A673 (cell line): ENCODE results near the gene MKRN1. TPM values are rescaled to one million over a fixed set of nuclear protein-coding genes. Genes with fewer than 3 reads are reported as not detected.

Source experiments
- BruUV-seq: library from RNA; stranded (reverse); fragments of 400-500 nt; replicated peaks from 2 replicates; lab custom pipeline; 2021; lab: Mats Ljungman, UMichigan
- CTCF ChIA-PET: fragments of 300-600 bp; sonication (Branson Sonifier 250); formaldehyde crosslinking; loops from one replicate; lab custom pipeline; 2022; ENCODE audit warnings: antibody characterized with exemption; lab: Charles Lee
- POLR2A ChIA-PET: fragments of 300-600 bp; sonication (Branson Sonifier 250); formaldehyde crosslinking; loops from one replicate; lab custom pipeline; 2022; ENCODE audit warnings: antibody characterized with exemption; ENCODE audit not compliant: low non-redundant PET; lab: Charles Lee
- DNase-seq: peaks from one replicate; pipeline ENCODE4 v3.0.0-alpha.2; 2015; ENCODE audit warnings: low spot score
- H3K27ac ChIP-seq: fragments of 200-600 bp; sonication (generic); 2 replicates; pipeline ENCODE4 v1.5.1; 2016; ENCODE audit warnings: mixed run types, low read depth, mild to moderate bottlenecking, mixed read lengths, antibody characterized with exemption, low read length; ENCODE audit not compliant: poor library complexity, severe bottlenecking
- H3K27me3 ChIP-seq: fragments of 200-600 bp; sonication (generic); replicated peaks from 2 replicates; pipeline ENCODE4 v1.6.1; 2017; ENCODE audit warnings: mixed run types, low read depth, mild to moderate bottlenecking, mixed read lengths, antibody characterized with exemption, low read length; ENCODE audit not compliant: insufficient read depth, poor library complexity
- H3K36me3 ChIP-seq: fragments of 200-600 bp; sonication (generic); 2 replicates; pipeline ENCODE4 v1.6.1; 2016; ENCODE audit warnings: mixed run types, mild to moderate bottlenecking, mixed read lengths, antibody characterized with exemption, low read length; ENCODE audit not compliant: insufficient read depth, poor library complexity, severe bottlenecking
- H3K4me1 ChIP-seq: fragments of 200-600 bp; sonication (generic); 2 replicates; pipeline ENCODE4 v1.6.1; 2017; ENCODE audit warnings: mixed run types, mild to moderate bottlenecking, mixed read lengths, antibody characterized with exemption, low read length; ENCODE audit not compliant: insufficient read depth, poor library complexity, severe bottlenecking
- H3K4me3 ChIP-seq: fragments of 200-600 bp; sonication (generic); 2 replicates; pipeline ENCODE4 v1.5.1; 2016; ENCODE audit warnings: low read depth, mixed run types, mild to moderate bottlenecking, mixed read lengths, low read length; ENCODE audit not compliant: poor library complexity, severe bottlenecking
- H3K9me3 ChIP-seq: fragments of 200-600 bp; sonication (generic); 2 replicates; pipeline ENCODE4 v1.6.1; 2016; ENCODE audit warnings: mixed run types, low read depth, mild to moderate bottlenecking, mixed read lengths, antibody characterized with exemption, low read length; ENCODE audit not compliant: poor library complexity, severe bottlenecking
- CTCF ChIP-seq: fragments of 300-800, 200-600 bp; sonication (generic); conservative IDR thresholded peaks from 2 replicates; pipeline ENCODE4 v1.5.1; 2017; ENCODE audit warnings: low read depth, mild to moderate bottlenecking, antibody characterized with exemption, low read length, moderate library complexity, mixed read lengths
- EZH2 ChIP-seq: fragments of 200-600 bp; sonication (generic); IDR thresholded peaks from 2 replicates; pipeline ENCODE4 v1.6.1; 2017; ENCODE audit warnings: borderline replicate concordance, low read depth, mild to moderate bottlenecking, mixed read lengths, antibody characterized with exemption, low read length; ENCODE audit not compliant: poor library complexity, severe bottlenecking
- intact Hi-C: fragments of 100-400 bp; cut with micrococcal nuclease; formaldehyde crosslinking; loops from one replicate; pipeline ENCODE4 v1.10.0; 2022; ENCODE audit not compliant: unreplicated experiment
- total RNA-seq: library from RNA; stranded (reverse); gene quantifications from 2 replicates; pipeline ENCODE4 v1.2.3, GENCODE V29; 2021

Gene MKRN1
- total RNA-seq, 1 experiment from 2014 or later, result 51.1 TPM

GRCh38 chr7:140451716-140452115 is 27.6 kb downstream of the MKRN1 start:
- Histone ChIP-seq H3K27ac (no peak overlapping the region), H3K27me3 (no peaks in the 10 kb centered on the region), H3K4me3 (no peak overlapping the region), H3K36me3 (peaks cover 8% of the 10 kb centered on the region), H3K4me1 (no peaks in the 10 kb centered on the region), H3K9me3 (no peaks in the 10 kb centered on the region)
- DNase-seq, result no peak
- ChIA-PET POLR2A (no interaction called here), CTCF (no interaction called here)
- TF ChIP-seq CTCF (no peak), EZH2 (no peak)
- intact Hi-C loops, result no loop called here
- no TSS peak for BruUV-seq

- no peaks in the 10 kb centered on the region for H3K4me1 ChIP-seq
- no peaks in the 10 kb centered on the region for H3K36me3 ChIP-seq
- no peak overlapping the region for H3K27ac ChIP-seq
- ChIA-PET CTCF (interaction anchor here (0.6 kb wide), 1 partner anchor 29 kb away, joined by 3 read pairs; no protein-coding TSS in a partner anchor), POLR2A (no interaction called here)
- H3K9me3 ChIP-seq, result no peaks in the 10 kb centered on the region
- no peak for DNase-seq
- no peaks in the 10 kb centered on the region for H3K27me3 ChIP-seq
- BruUV-seq, result no TSS peak
- no peak overlapping the region for H3K4me3 ChIP-seq
- TF ChIP-seq CTCF, result no peak
- no peak for TF ChIP-seq EZH2
- intact Hi-C loops, result no loop called here
These were observed 30.4 kb downstream of the MKRN1 start for GRCh38 chr7:140448781-140449480.

- ChIA-PET POLR2A (no interaction called here), CTCF (no interaction called here)
- intact Hi-C loops, result no loop called here
- no peaks in the 10 kb centered on the region for H3K4me1 ChIP-seq
- no peaks in the 10 kb centered on the region for H3K9me3 ChIP-seq
- no peak for DNase-seq
- H3K36me3 ChIP-seq, result no peaks in the 10 kb centered on the region
- no peak overlapping the region for H3K27ac ChIP-seq
- TF ChIP-seq EZH2 (no peak), CTCF (no peak)
- no TSS peak for BruUV-seq
- H3K27me3 ChIP-seq, result no peaks in the 10 kb centered on the region
- H3K4me3 ChIP-seq, result no peak overlapping the region
These were observed 31.5 kb downstream of the MKRN1 start for GRCh38 chr7:140447841-140448240.
